Stimulated activated CD4-positive, alpha-beta T cell treated with anti-CD3 and anti-CD28 coated beads, Interleukin-12 subunit alpha, Interleukin-12 subunit beta, amount 100 ng/mL, for 24 hours (primary cell): ENCODE results near the gene EML5.
A peak's percentile ranks its signal among the peaks of the same experiment; 100 is the strongest.

ENCODE experiments used
- DNase-seq, 2 experiments: peaks; one replicate each; pipeline ENCODE4 v3.0.0-alpha.2; 2020; ENCODE audit warnings: low read depth in 2 of 2

Gene EML5

DNA sequence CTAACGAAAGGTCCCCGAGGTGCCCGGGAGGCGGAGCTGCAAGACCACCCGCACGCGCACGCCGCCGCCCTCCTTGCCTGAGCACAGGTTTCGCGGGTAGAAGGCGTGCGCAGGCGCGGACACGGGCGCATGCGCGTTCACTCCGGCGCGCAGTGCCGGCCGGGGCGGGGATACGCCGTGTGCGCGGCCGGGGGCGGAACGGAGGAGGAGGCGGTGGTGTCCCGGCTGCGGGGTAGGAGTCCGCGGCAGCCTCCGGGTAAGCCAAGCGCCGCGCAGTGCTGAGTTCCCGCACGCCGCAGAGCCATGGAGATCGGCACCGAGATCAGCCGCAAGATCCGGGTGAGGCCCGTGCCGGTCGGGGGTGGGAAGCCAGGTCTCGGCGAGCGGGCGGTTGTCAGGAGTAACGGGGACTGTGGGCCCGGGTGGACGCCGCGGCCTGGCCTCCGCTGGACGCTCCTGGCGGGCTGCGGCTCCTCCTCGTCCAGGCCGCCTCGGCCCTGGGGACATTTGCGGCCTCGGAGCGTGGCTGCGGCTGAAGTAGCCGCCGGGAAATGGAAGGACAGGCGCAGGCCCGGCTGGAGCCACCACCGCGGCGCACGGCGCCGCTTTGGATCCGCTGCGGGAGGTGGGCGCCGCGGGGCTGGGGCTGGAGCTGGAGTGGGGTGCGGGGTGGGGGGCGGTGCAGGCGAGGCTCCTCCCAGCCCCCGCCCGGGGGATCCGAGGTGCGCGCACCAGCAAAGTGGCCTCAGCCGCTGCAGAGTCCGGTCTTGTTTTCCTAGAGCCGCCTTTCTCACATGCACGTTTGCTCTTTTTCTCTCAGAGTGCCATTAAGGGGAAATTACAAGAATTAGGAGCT, 229.7 kb downstream of the EML5 start, which contains the start of gene ZC3H14:
Gene ZC3H14 (plus strand): TSS at position 207 of the 856 bp plus-strand sequence. CDS start 97 bp downstream, at position 304.
- peak; percentile 74 to 77 for DNase-seq

DNA sequence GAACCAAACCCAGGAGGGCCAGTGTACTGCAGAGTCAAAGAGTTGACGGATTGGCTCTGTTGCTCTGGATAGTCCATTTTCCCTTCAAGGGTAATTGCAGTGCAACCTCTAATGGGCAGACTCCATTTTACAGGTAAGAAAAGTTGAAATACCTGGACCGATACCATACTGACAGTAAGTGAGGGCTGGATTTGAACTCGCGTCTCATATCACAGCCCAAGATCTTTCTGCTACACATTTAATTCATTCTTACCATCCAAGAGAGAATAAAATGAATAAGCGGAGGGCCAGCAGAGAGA, 230.3 kb downstream of the EML5 start:
- DNase-seq, result no peak
